ENCODE measurements around the gene UQCC5. TPM values are rescaled to one million over a fixed set of nuclear protein-coding genes. Genes with fewer than 3 reads are reported as not detected.
A peak's percentile ranks its signal among the peaks of the same experiment; 100 is the strongest.

Gene UQCC5
- total RNA-seq, 1 donor from 2014 or later = 22.8 TPM

DNA sequence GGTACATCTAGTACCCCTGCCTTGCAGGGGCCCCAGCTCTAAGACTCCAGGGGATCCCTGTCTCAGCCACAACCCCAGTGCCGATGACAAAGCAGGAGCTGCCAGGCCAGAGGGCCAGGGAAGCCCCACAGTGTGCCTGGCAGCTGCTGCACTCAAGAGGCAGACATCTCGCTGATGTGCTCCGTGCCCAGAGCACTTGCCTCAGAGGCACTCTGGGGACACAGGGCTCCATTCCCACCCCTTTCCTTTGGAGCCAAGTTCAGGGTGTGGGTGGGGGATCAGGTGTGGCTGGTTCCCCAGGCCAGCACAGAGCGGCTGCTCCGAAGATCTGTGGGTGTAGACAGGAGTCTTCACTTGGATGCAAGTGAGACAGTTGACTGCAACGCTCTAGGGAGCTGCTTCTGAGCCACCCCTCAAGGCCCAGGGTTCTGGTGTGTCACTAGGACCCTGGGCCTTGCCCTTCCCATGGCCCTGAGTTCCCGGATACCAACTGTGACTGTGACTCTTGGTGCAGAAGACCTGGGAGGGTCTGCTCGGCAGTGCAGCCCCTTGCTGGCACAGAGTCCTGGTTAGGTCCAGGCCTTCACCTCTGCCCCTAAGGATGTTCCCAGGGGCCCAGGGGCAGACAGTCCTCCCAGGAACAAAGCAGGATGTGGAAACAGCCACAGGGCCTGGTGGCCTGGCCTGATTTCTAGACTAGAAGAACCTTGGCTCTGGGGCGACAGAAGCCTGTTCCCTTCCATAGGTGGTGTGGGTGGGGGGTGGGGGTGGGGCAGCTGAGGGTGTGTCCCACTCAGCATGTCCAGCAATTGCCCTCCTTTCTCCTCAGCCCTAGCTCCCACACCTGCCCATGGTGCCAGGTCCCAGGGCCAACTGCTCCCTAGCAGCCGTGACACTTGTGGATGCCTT lies 5.2 kb upstream of the UQCC5 start:
- TF ChIP-seq, protein P1, sequence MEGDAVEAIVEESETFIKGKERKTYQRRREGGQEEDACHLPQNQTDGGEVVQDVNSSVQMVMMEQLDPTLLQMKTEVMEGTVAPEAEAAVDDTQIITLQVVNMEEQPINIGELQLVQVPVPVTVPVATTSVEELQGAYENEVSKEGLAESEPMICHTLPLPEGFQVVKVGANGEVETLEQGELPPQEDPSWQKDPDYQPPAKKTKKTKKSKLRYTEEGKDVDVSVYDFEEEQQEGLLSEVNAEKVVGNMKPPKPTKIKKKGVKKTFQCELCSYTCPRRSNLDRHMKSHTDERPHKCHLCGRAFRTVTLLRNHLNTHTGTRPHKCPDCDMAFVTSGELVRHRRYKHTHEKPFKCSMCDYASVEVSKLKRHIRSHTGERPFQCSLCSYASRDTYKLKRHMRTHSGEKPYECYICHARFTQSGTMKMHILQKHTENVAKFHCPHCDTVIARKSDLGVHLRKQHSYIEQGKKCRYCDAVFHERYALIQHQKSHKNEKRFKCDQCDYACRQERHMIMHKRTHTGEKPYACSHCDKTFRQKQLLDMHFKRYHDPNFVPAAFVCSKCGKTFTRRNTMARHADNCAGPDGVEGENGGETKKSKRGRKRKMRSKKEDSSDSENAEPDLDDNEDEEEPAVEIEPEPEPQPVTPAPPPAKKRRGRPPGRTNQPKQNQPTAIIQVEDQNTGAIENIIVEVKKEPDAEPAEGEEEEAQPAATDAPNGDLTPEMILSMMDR (conservative IDR thresholded peaks at IDR 0.05) = no peak
- Mint-ChIP-seq H3K9me3 (no peaks in the 10 kb centered on the region), H3K4me3 (peak overlapping the region; percentile 86), H3K27me3 (no peaks in the 10 kb centered on the region), H3K27ac (no peak overlapping the region), H3K36me3 (no peaks in the 10 kb centered on the region), H3K4me1 (ENCODE audit: unreplicated experiment) (peaks cover 17% of the 10 kb centered on the region)
- DNase-seq (ENCODE audit: extremely low spot score, unreplicated experiment) = no peak

DNA sequence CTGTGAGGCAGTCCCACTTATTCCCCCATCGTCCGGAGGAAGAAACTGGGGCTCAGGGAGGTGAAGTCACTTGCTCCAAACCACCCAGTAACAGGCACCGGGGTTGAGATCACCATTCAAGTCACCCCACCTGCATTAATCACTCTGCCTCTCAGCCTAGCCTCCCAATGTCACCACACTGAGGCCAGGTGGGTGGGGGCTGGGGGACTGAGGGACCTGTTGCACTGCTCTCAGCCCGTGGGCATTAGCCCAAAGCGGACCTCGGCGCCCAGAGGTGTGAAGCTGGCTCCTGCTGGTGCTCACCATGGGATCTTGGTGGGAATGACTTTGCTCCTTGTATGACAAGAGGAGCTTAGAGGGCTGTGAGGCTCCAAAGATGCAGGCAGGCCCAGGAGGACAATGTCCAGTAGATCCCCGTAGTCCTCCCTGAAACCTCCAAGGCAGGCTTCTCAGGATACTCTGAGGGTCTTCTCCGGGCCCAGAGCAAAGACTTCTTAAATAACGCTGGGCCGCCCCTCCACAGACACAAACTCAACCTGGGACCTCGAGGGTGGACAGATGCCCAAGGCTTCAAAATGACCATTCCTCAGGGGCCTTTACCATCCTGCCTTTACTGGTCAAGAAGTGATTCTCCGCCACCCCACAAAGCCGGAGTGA lies 4.4 kb upstream of the UQCC5 start:
- H3K27ac Mint-ChIP-seq = no peak overlapping the region
- peaks cover 18% of the 10 kb centered on the region for H3K4me1 Mint-ChIP-seq (ENCODE audit: unreplicated experiment)
- H3K27me3 Mint-ChIP-seq = no peaks in the 10 kb centered on the region
- TF ChIP-seq, protein P1 (conservative IDR thresholded peaks at IDR 0.05) = no peak
- no peak for DNase-seq (ENCODE audit: extremely low spot score, unreplicated experiment)
- no peaks in the 10 kb centered on the region for H3K9me3 Mint-ChIP-seq
- peak overlapping the region; percentile 86 for H3K4me3 Mint-ChIP-seq
- H3K36me3 Mint-ChIP-seq = no peaks in the 10 kb centered on the region

DNA sequence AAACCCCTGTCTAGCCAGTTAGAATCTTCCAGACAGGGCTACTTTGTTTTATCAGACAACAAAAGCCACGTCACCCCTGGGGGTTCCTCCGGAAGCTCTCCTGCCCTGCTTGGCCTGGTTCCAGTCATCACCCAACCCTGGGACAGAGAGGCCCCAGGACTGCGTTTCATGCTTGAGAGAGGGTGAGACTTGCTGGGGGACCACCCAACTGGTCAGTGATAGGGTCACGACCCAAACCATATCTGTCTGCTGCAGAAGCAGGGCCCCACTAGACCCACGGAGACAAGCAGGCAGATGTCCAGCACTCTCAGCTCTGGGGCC lies 3.9 kb upstream of the UQCC5 start:
- Mint-ChIP-seq H3K36me3 (no peaks in the 10 kb centered on the region), H3K27ac (peak overlapping the region; percentile 46), H3K27me3 (no peaks in the 10 kb centered on the region), H3K4me3 (peak overlapping the region; percentile 86), H3K9me3 (no peaks in the 10 kb centered on the region), H3K4me1 (ENCODE audit: unreplicated experiment) (peaks cover 21% of the 10 kb centered on the region)
- TF ChIP-seq, protein P1 (conservative IDR thresholded peaks at IDR 0.05) = no peak
- DNase-seq (ENCODE audit: extremely low spot score, unreplicated experiment) = no peak

DNA sequence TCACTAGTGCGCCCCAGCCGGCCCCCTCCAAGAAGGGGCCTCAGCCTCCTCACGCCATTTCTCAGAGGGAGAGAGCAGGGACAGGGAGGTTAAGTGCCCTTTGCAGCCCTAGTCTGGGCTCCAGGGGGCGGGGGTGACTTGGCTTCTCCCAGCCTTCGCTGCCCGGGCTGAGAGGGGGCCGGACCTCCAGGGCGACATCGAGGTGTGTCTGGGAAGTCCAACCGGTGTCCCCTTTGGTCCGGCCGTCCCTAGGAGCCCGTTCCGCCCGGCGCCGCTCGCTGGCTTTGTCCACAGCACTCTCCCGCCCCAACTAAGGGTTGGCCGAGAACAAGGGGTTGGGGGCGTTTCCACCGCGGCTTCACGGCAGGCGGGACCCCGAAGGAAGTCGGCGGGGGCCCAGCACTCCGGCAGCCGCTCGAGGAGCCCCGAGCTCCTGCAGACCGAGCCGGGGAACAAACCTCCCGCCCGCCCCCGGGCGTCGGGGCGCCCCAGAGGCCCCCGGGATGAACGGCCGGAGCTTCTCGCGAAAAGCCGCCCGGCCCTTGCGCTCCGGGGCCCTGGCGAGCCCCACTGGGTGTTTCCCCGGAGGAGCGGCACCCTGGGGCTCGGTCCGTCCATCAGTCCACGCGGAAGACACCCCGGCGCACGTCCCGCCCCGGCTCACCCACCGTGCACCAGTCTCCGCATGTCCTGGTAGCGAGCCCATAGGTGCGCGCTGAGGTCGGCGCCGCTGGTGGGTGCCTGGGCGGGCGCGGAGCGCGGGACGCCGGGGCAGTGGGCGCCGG lies 3.4 kb upstream of the UQCC5 start:
- Mint-ChIP-seq H3K9me3 (no peaks in the 10 kb centered on the region), H3K4me1 (ENCODE audit: unreplicated experiment) (peaks cover 27% of the 10 kb centered on the region), H3K27ac (peak overlapping the region; percentile 46), H3K36me3 (peaks cover 5% of the 10 kb centered on the region), H3K27me3 (no peaks in the 10 kb centered on the region), H3K4me3 (peak overlapping the region; percentile 86)
- peak; percentile 72 for DNase-seq (ENCODE audit: extremely low spot score, unreplicated experiment)
- TF ChIP-seq, protein P1 (conservative IDR thresholded peaks at IDR 0.05) = no peak

DNA sequence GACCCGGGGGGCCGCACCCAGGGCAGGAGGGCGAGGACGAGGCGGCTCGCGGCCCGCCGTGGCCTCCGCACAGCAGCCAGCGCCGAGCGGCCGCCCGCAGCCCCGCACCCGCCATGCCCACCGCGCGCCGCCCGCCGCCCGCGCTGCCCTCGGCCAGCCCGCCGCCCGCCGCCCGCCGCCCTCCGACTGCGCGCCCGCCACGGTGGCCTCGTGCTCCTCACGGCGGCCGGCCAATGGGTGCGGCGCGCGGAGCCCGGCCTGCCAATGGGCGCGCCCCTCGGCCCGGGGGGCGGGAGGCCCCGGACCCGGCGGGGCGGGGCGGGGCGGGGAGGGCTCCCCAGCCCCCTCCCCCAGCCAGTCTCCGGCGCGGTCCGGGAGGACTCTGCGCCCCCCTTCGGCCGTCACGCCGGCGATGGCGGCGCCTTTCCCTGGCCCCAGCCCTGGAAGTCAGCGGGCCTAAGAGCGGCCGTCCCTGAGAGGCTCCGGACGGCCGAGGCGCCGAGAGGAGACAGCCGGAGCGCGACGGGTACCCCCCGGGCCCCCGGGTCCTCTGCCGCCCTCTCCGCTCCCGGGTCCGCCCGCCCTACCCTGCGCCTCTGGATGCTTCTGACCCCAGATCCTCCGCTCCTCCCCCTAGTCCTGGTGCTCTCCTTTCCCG lies 2.7 kb upstream of the UQCC5 start, which contains the start of gene NT5DC2:
Gene NT5DC2 (minus strand): TSS at position 235 of the 658 bp plus-strand sequence. CDS start 120 bp downstream, at position 115.
- Mint-ChIP-seq H3K4me1 (ENCODE audit: unreplicated experiment) (peaks cover 31% of the 10 kb centered on the region), H3K36me3 (peaks cover 7% of the 10 kb centered on the region), H3K27me3 (no peaks in the 10 kb centered on the region), H3K4me3 (peak within 1 kb of the TSS; percentile 99), H3K27ac (peak within 1 kb of the TSS; percentile 91), H3K9me3 (no peaks in the 10 kb centered on the region)
- peak; percentile 85 for DNase-seq (ENCODE audit: extremely low spot score, unreplicated experiment)
- TF ChIP-seq, protein P1 (conservative IDR thresholded peaks at IDR 0.05) = peak; percentile 22
